HK-2 (cell line): Measurements from ENCODE around the gene MCCC2.
"Not testable (repeated sequence)": the region's sequence is repeated elsewhere in the genome, so short reads cannot be mapped to it uniquely, and the experiment has no call there.

Experiments used
- DNase-seq: peaks from one replicate; pipeline ENCODE4 v3.0.0-alpha.2; 2018; ENCODE audit not compliant: unreplicated experiment

The MCCC2 gene

GRCh38 chr5:71597001-71597400, 9.9 kb downstream of the MCCC2 start:
- DNase-seq = no peak

- no peak for DNase-seq
Observed at GRCh38 chr5:71600783-71601182, 13.6 kb downstream of the MCCC2 start.

GRCh38 chr5:71601222-71602026, 14.3 kb downstream of the MCCC2 start:
- DNase-seq = peak; percentile 39

- not testable (repeated sequence) for DNase-seq
Observed at GRCh38 chr5:71609916-71610315, 22.8 kb downstream of the MCCC2 start.

- no peak for DNase-seq
Observed at GRCh38 chr5:71615809-71616208, 28.7 kb downstream of the MCCC2 start.

GRCh38 chr5:71620630-71621029, 33.5 kb downstream of the MCCC2 start:
- no peak for DNase-seq

- DNase-seq = no peak
Observed at GRCh38 chr5:71621268-71621667, 34.1 kb downstream of the MCCC2 start.

GRCh38 chr5:71621741-71622140, 34.6 kb downstream of the MCCC2 start:
- DNase-seq = no peak

- DNase-seq = no peak
Observed at GRCh38 chr5:71623221-71623794, 36.2 kb downstream of the MCCC2 start.

GRCh38 chr5:71629950-71630349, 42.8 kb downstream of the MCCC2 start:
- no peak for DNase-seq

- DNase-seq = no peak
Observed at GRCh38 chr5:71631070-71631469, 43.9 kb downstream of the MCCC2 start.

- DNase-seq = no peak
Observed at GRCh38 chr5:71632168-71632567, 45.0 kb downstream of the MCCC2 start.

GRCh38 chr5:71633255-71634155, 46.4 kb downstream of the MCCC2 start:
- no peak for DNase-seq

GRCh38 chr5:71637133-71637532, 50.0 kb downstream of the MCCC2 start:
- no peak for DNase-seq

GRCh38 chr5:71640408-71640807, 53.3 kb downstream of the MCCC2 start:
- no peak for DNase-seq

GRCh38 chr5:71645030-71645429, 57.9 kb downstream of the MCCC2 start:
- no peak for DNase-seq

GRCh38 chr5:71650940-71651339, 63.8 kb downstream of the MCCC2 start:
- DNase-seq = not testable (repeated sequence)

GRCh38 chr5:71651579-71651978, 64.4 kb downstream of the MCCC2 start:
- DNase-seq = no peak

GRCh38 chr5:71652349-71652748, 65.2 kb downstream of the MCCC2 start:
- no peak for DNase-seq

- DNase-seq = no peak
Observed at GRCh38 chr5:71652803-71653543, 65.8 kb downstream of the MCCC2 start.

- no peak for DNase-seq
Observed at GRCh38 chr5:71658916-71659662, 71.9 kb downstream of the MCCC2 start.
